PFSK-1 (cell line): Measurements from ENCODE around the gene FAM110A.

ENCODE experiments used
- POLR2AphosphoS5 ChIP-seq: IDR thresholded peaks from 2 replicates; pipeline ENCODE4 v1.6.1; 2012; ENCODE audit warnings: low read depth, mild to moderate bottlenecking, control low read depth, low read length, moderate library complexity
- SIN3A ChIP-seq: IDR thresholded peaks from 2 replicates; pipeline ENCODE4 v1.6.1; 2012; ENCODE audit warnings: mild to moderate bottlenecking, low read length, moderate library complexity, borderline replicate concordance; ENCODE audit not compliant: insufficient read depth
- TAF1 ChIP-seq: IDR thresholded peaks from 2 replicates; pipeline ENCODE4 v1.6.1; 2012; ENCODE audit warnings: low read length, control low read depth, borderline replicate concordance; ENCODE audit not compliant: insufficient read depth
- TF ChIP-seq, protein P1 (sequence below), 2 experiments: IDR thresholded peaks; 2 replicates each; pipeline versions ENCODE4 v1.6.1 to v1.8.0; 2011 to 2012; ENCODE audit warnings: low read depth in 2 of 2, low read length in 2 of 2, control low read depth in 1 of 2, inconsistent platforms in 1 of 2, mild to moderate bottlenecking in 1 of 2, moderate library complexity in 1 of 2; ENCODE audit not compliant: insufficient read depth in 1 of 2

DNA sequence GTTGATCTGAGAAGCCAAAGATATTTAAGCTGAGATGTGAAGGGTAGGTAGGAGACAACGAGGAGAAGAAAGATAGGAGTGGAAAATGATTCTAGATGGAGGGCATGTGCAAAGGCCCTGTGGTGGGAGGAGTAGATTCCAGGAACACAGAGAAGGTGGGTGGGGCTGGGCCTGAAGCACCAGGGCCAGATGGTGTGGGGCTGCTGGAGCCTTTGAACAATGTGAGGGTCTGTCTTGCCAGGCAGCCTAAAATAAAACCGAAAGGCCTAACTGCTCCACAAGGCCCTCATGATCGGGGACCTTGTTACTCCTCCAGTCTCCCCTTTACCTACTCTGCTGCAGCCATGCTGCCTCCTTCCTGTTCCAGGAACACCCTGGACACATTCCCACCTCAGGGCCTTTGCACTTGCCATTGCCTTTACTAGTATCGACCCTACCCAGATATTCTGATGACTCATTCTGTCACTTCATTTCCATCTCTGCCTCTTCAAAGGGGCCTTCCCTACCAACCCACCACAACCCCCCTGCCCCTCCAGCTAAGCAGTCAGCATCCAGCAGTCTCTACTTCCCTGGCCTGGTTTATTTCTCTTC, 20.0 kb downstream of the FAM110A start:
- TF ChIP-seq POLR2AphosphoS5 (no peak), TAF1 (no peak), SIN3A (no peak)
- TF ChIP-seq, protein P1, sequence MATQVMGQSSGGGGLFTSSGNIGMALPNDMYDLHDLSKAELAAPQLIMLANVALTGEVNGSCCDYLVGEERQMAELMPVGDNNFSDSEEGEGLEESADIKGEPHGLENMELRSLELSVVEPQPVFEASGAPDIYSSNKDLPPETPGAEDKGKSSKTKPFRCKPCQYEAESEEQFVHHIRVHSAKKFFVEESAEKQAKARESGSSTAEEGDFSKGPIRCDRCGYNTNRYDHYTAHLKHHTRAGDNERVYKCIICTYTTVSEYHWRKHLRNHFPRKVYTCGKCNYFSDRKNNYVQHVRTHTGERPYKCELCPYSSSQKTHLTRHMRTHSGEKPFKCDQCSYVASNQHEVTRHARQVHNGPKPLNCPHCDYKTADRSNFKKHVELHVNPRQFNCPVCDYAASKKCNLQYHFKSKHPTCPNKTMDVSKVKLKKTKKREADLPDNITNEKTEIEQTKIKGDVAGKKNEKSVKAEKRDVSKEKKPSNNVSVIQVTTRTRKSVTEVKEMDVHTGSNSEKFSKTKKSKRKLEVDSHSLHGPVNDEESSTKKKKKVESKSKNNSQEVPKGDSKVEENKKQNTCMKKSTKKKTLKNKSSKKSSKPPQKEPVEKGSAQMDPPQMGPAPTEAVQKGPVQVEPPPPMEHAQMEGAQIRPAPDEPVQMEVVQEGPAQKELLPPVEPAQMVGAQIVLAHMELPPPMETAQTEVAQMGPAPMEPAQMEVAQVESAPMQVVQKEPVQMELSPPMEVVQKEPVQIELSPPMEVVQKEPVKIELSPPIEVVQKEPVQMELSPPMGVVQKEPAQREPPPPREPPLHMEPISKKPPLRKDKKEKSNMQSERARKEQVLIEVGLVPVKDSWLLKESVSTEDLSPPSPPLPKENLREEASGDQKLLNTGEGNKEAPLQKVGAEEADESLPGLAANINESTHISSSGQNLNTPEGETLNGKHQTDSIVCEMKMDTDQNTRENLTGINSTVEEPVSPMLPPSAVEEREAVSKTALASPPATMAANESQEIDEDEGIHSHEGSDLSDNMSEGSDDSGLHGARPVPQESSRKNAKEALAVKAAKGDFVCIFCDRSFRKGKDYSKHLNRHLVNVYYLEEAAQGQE (IDR thresholded peaks at IDR 0.05; ENCODE audit: insufficient read depth in 1 of 2, low read depth in 2 of 2, low read length in 2 of 2): no peak
